HS-27A (cell line): ENCODE results near the gene KMT2A.
"Not testable (repeated sequence)": the region's sequence is repeated elsewhere in the genome, so short reads cannot be mapped to it uniquely, and the experiment has no call there.

Experiments used
- DNase-seq: peaks from one replicate; pipeline ENCODE4 v3.0.0-alpha.2; 2012; ENCODE audit warnings: low read depth, missing footprints

Gene KMT2A

DNA sequence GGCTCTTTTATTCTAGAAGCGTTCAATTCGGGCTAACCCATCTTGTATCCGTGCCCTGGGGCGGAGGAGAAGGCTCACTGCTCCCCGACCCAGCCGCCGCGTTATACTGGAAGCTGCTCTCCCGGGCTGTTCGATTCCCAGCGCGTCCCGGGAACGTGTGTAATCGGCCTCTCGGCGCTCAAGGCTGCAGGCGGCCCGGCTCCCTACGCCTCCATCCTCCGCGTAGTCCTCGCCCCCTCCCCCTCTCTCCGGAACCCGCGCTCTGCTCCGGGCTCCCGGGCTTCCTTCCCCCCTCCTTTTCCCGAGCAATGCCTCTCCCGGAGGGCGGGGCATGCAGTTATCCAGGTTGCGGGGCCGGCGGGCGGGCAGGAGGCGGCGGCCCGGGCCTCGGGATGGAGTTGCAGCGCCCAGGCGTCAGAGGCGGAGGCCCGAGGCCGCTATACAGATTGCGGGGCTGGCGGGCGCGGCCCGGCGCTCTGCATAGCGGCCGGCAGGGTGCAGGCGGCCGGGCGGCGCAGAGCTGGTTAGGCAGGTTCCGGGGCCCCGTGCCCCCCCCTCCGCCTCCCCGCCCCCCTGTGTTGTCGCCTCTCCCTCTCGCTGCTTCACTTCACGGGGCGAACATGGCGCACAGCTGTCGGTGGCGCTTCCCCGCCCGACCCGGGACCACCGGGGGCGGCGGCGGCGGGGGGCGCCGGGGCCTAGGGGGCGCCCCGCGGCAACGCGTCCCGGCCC lies at the start of gene KMT2A:
Gene KMT2A, plus strand, starts transcription at position 600 of the 732 bp plus-strand sequence. Its CDS starts 21 bp downstream, at position 621.
- peak; percentile 66 for DNase-seq

DNA sequence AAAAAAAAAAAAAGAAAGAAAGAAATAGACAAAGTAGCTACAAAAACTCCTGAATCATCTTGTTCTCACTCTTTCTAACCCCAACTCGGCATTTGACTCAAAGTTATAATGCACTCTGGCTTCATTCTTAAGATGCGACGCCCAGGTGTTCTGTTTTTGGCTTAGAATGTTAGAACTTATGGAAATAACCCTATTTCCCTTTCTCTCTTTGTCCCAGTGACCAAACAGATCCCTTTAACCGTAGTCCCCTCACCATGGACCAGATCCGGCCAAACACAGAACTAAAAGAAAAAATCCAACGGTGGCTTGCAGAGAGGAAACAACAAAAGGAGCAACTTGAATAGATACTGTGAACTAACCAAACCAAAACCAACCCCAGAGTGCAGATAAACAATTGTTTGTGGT lies 40.2 kb upstream of the KMT2A start:
- no peak for DNase-seq

DNA sequence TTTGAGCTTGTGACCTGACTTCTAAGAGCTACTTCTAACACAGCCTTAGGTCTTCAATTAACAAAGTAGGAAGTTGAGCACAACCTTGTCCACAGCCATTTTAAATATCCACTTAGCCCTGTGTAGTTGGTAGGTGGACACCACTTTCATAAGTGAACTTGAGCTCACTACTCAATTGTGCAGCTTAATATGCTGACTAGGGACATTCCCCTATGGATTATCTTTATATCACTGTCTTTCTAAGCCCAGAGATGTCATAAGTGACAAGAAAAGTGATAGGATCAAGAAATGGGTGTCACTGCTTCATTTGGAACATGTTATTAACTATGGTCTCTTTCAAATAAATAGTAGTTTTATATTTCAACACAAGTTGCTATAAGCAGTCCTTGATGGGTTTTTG lies 38.8 kb upstream of the KMT2A start:
- no peak for DNase-seq

DNA sequence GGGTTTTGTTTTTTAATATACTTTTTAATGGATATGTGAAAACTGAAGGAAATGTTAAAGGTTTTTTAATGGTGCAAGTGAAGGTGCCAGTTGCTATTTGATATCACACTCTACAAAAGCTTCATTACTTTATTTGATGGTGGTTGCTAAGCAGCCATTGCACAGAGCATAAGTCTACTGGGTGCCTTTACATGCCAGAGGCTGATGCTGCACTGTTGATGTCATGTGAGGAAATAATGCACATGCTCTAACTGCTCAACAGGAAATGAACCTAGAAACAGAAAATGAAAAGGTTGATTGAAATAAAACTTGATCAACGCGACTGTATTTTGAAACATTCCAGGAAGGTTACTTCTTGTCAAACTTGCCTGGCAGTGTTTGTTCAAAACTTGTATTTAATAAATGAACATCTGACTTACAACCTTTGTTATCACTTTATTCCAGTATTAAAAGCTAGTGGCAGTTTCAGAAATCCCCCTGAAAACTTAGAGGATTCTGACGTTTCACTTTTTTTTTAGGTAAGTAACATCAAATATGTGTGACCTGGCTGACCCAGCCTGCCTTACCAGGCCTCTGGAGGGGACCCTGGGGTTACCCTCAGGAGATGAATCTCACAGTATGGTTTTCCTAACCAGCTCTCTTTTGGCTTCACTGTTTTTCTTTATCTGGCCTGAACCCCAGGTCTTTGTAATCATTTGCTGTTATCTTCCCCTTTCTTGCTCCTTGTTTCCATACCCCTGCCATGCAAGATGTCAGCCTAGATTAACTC lies 37.3 kb upstream of the KMT2A start:
- no peak for DNase-seq

DNA sequence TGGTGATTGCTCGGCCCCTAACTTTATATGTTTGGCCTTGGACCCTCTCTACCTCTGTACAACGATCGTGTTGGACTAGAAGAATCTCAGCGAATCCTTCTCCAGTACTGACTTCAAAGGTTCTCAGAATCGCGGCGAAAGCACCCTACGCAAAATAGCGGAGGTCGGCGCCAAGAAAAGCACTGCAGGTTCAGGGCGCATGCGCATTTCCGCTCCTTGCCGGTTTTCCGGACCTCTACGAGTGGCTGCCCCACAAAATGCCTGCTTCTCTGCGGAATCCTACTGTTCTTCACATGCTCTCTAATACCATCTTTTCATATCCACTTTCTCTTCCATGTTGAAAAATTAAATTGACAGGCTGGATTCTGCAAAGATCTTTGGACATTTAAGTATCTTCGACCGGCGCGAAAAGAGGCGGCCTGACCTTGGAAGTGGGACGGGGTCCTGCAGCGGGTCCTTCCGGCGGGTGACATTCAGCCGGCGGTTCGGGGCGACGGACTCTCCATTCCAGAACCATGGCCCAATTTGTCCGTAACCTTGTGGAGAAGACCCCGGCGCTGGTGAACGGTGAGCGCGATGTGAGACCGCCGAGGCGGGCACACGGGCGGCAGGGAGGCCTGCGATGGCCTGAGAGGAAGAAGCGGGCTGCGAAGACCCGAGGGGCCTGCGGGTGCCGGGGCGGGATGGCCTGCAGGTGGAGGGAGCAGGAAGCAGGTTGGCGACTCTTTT lies 35.0 kb upstream of the KMT2A start, which contains the start of gene ATP5MG:
Gene ATP5MG, plus strand, starts transcription at position 456 of the 729 bp plus-strand sequence. Its CDS starts 60 bp downstream, at position 516.
- DNase-seq, result peak; percentile 64

DNA sequence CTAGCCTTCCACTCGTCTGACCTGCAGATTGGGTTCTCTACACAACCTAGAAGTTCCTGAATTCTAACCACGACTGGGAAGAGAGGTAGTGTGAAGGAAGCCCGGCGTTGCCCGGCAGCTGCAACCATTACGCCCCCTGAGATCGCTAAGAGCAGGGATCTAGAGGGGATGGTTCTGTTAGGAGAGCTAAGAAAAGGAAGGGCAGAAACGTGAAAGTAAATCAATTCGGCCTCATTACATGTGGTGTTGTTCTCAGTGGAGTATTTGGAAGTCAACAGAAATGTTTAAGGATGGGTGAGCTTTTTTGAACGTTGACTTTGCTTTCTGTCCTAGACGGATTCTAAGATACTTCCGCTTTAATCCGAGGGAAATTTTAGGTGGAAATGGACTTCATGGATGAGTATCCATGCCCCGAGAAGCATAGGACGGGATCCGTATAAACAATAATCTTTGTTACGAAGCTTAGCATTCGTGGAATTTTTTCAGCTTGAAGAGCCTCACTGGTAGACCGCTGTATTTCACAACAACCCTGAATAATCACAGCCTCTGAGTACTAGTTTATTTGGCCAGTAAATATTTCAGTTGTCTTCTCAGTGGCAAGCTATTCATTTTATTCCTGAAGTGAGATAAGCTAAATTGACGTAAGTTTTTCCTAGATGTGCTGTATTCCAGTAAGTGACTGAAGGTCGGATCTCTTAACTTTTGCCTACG lies 34.3 kb upstream of the KMT2A start:
- peak; percentile 2 for DNase-seq

DNA sequence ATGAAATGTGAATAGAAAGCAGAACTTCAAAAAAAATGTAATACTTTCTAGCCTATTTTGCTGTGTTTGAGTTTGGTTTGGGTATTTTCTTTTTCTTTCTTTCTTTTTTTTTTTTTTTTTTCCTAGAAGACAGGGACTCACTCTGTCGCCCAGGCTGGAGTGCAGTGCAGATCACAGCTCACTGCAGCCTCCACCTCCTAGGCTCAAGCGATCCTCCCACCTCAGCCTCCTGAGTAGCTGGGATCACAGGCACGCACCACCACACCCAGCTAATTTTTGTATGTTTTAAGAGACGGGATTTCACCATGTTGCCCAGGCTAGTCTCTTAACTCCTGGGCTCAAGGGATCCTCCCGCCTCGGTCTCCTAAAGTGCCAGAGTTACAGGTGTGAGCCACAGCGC lies 33.7 kb upstream of the KMT2A start:
- DNase-seq, result not testable (repeated sequence)

DNA sequence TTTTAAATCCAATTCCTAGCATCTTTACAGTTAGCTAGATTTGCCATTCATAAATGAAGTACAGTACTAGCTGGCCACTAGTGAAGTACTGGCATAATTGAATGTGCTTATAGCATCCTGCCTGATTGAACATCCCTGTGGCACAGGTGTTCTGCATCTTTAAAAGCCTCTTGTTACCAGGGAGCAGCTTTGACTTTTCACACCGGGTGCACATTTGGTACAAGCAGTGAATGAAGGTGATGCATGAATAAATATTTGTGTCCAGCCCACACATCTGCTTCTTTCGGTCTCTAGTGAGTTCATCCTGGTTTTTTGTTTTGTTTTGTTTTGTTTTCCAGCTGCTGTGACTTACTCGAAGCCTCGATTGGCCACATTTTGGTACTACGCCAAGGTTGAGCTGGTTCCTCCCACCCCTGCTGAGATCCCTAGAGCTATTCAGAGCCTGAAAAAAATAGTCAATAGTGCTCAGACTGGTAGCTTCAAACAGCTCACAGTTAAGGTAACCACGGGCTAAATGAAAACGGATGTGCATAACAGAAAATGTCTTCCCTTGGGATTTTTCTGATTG lies 29.6 kb upstream of the KMT2A start:
- no peak for DNase-seq

DNA sequence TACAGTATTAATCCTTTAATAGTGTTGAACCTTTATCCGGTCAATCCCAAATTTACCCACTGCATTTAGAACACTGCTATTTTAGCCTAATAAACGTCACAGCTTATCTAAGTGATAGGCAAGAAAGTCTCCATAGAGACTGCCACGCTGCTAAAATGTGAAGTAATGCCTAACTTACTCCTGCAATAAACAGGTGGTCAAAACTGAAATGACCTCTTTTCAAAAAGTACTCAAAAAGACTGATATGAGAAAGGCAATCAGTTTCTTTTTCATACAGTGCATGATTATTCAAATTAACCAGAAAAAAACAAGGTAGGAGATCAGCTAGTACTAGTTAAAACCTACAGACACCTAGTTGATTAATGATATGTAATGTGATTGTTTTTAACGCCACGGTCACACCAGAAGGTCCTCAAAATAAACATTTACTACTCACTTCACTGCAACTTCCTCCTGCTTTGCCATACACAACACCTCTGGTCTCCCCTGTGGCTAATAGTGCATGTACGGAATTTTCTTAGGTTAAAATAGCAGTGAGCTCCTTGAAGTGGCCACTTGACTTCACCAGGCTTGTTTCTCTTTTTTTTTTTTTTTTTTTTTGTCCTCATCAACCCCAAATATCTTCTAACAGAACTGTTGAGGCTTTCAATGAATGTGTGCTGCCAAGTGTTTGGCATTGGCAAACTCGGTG lies 26.1 kb upstream of the KMT2A start:
- no peak for DNase-seq

DNA sequence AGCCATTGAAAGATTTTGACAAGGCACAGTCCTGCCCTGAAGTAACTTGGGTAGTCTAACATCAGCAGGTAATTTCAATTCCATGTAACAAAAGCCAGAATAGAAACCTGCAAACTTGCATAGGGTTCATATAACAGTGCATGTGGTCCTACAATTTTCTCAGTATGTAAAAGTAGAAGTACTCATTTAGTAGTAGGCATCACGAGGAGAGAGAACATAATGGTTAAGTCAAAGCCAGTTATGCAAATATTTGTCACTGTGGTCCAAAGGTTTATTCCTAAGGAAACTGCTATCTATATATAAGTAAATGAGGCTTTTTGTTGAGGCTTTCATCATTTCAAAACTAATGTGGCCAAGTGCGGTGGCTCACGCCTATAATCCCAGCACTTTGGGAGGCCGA lies 24.8 kb upstream of the KMT2A start:
- no peak for DNase-seq

DNA sequence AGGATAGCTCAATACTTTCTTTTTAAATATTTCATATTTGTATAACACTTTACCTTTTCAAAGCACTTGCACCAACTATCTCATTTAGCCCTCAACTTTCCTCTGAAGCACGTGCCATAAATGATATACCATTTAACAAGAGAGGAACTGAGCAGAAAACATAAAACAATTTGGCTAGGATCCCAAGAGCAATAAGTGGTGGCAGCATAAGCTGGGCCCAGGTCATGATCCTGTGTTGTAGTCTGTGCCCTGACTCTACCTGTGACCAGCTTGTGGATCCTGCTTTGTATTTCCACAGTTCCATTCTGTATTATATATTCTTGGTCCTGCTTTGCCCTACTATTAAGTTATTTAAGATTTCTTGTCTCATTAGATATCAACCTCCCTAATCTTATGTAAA lies 23.4 kb upstream of the KMT2A start:
- DNase-seq, result no peak

DNA sequence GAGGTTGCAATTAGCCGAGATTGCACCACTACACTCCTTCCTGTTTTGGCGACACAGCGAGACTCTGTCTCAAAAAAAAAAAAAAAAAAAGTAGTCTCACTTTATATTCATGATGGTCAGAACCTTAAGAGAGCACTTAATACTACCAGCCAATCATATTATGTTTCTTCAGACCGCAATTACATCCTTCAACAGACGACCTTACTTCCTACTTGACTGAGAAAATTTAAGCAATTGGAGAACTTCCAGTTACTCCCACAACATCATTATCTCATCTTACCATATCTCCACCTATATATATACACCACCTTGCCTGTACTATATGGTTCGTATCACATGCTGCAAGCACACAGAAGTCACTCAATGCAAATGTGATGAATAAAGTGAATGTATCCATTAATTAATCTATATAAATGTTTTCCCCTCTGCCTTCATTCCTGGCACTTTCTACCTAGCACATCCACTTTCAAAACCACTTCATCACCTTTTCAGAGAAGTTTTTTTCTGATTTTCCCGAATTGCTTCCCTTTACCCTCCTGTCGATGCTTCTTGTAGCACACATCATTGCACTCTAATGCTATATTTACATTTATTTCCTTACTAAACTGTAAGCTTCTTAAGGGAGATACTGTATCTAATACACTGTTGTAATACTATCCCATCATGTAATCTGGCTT lies 21.1 kb upstream of the KMT2A start:
- DNase-seq, result no peak

DNA sequence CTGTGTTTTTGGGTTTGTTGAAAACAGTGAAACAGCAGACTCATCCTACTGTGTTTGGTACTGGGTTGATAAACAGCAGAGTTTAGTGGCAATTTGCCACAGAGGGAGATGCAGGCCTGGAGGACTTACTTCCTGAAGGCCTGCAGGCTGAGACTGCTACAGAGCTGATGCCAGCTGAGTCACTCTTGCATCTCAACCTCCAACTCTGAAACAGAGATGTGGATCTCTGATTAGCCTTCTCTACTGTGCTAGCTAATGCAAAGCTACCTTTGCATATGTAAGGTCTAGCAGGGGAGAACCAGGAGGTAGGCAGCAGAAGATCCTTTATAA lies 20.6 kb upstream of the KMT2A start:
- DNase-seq, result no peak

DNA sequence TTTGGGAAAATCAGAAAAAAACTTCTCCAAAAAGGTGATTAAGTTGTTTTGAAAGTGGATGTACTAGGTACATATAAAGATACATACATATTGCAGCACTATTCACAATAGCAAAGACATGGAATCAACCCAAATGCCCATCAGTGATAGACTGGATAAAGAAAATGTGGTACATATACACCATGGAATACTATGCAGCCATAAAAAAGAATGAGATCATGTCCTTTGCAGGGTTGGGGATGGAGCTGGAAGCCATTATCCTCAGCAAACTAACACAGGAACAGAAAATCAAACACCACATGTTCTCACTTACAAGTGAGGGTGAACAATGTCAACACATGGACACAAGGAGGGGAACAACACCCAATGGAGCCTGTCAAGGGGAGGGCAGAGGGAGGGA lies 19.4 kb upstream of the KMT2A start:
- DNase-seq, result not testable (repeated sequence)

DNA sequence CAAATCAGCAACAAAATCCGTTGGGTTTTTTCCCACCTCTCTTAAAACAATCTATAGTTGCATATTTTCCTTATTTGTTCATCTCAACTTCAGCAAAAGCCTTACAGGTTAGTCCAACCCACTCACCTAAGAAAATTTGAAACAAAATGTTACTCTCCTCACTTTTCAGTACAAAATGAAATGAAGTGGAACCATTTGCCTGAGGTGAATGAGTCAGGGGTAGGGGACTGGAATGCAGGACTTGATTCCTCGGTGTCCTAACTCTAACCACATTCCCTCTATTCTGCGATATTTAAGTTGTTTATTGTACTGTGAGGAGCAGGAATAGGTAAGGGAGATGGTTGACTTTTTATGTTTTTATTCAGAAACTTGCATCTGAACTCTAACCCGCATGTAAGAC lies 18.5 kb upstream of the KMT2A start:
- no peak for DNase-seq

DNA sequence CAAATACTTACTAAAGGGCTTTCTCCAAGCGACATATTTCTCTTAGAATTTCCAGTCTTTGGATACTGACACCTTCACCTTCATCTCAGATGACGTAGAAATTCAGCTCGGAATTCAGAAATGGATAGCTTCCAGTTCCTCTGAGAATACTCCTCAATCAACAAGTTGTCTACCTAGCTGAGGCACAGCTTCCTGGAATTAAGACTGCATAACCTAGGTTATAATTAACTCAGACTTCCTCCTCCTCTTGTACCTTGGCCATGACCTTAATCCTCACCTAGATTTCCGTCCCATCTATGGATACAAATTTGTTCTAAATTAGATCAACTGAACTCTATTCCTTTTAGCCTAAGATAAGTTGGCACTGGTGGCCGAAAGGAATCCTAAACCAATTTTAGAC lies 17.5 kb upstream of the KMT2A start:
- no peak for DNase-seq

DNA sequence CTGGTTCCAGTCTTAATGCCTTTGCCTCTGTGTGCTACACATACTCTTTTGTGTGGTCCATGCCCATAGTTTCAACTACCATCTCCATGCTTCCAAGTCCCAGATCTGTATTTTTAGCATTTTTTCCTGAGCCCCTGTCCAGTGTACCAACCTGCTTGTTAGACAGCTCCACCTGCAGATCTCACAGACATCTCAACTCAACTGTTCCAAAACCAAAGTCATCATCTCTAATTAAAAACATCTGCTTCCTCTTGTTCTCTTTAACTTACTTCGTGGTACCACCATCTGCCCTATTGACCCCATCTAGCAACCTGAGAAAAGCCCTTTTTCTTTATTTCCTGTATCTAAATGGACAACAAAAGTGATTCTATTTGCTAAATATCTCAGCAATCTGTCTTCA lies 8.6 kb upstream of the KMT2A start:
- DNase-seq, result no peak

DNA sequence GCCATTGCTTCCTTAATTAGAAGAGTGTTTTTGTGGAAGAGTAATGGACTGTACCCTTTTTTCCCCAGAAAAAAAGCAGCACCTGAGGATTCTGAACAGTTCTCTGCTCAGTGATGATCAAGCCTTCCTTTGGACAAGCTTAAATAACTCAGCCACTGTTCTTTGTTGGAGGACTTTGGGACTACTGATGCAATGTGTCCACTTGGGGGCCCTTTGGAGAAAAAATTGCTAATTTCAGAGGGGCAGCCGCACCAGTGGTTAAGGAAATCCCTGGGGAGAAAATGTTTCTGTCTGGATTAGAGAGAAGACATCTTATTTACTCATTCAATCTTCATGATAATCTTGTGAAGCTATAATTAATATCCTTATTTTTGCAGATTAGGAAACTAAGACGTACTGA lies 5.3 kb upstream of the KMT2A start:
- no peak for DNase-seq

DNA sequence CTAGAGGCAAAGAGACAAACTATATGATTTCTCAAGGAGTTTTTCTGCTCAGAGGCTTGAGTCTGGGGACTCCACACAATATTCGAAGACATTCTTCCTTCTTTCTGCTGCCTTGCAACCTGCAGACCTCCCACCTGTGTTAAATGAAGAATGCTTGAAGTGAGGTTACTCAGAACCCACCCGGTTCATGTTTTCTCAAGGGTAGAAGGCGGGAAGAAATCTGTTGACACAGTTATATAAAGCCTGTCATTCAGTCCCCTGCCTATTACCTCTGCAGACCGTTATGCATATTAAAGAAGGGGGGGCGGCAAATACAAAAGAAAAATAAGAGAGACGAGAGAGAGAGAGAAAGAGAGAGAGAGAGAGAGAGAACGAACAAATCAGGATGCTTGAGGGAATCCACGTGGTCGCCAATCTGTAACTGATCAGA lies 2.2 kb upstream of the KMT2A start:
- DNase-seq, result no peak

DNA sequence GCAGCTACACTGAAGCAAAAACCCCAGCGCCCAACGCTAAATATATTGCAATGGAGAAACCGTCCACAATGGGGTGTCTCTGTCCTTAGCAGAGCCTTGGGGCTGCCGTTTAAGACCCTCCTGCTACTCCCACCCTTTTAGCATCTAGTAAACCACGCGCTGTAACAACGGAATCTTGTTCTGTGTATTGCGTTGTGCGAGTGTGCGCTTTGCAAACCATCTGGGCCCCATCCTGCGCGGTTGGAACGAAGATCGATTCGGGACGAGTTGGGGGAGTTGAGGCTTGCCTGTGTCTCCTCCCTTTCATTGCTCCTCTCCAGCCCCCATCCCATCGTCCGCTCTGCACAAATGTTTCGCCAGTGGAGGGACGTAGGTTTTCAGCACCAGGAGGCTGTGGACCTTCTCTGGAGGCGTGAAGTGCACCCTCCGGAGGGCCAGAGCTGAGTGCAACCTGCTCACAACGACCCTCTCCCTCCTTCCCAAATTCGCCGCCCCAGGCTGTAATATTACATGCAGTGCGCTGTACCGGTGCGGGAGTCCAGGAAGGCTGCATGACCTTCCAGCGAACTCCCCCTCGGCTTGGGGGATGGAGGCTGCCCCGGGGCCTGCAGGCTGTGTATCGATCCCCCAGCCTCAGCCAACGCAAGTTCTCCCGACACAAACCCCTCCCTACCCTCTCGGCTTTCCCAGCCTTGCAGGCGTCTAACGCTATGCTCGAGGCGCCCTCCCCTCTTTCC lies 1.6 kb upstream of the KMT2A start:
- DNase-seq, result no peak
